Measurements from ENCODE around the gene HMGN3. TPM values are rescaled to one million over a fixed set of nuclear protein-coding genes. Genes with fewer than 3 reads are reported as not detected.

HMGN3 gene
- total and polyA plus RNA-seq, 2 donors (not counting 1 experiment from before 2014, with no cell fraction given): 30.2 to 56.0 TPM

DNA sequence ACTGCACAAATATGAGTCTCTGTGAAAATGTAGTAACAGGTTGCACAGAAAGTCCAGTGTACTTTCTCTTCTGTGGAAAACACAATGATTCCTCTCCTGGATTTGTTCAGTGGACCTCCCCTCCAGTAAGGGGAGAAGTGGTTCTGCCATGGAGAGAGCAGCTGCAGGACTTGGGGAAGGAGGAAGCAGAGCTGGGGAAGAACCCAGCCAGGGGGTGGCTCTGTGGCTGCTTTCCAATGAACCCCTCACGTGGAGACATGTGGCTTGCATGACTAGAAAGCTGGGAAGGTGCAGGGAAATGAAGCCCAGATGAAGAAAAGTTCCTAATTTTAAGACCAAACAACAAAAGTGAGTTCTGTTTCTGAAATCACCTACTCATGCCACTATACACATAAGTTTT, 31.9 kb downstream of the HMGN3 start:
- no peaks in the 10 kb centered on the region for H3K79me2 ChIP-seq (ENCODE audit: control insufficient read depth, insufficient read depth, low read length)
- no peak overlapping the region for H2AFZ ChIP-seq (ENCODE audit: low read length)
- no peaks in the 10 kb centered on the region for H4K20me1 ChIP-seq (ENCODE audit: control insufficient read depth, extremely low read depth, insufficient read depth, low read length)
- no peaks in the 10 kb centered on the region for H3K9me3 ChIP-seq (ENCODE audit: control insufficient read depth, insufficient read depth, low read depth, low read length)
- no peak overlapping the region for H3K27ac ChIP-seq (ENCODE audit: insufficient read depth, low read length)
- DNase-seq (ENCODE audit: low read depth in 2 of 2): no peak
- no peaks in the 10 kb centered on the region for H3K36me3 ChIP-seq (ENCODE audit: control insufficient read depth, insufficient read depth, low read length)
- H3K4me2 ChIP-seq (ENCODE audit: extremely low read depth, insufficient read depth, low read length): no peak overlapping the region
- TF ChIP-seq, protein P1, sequence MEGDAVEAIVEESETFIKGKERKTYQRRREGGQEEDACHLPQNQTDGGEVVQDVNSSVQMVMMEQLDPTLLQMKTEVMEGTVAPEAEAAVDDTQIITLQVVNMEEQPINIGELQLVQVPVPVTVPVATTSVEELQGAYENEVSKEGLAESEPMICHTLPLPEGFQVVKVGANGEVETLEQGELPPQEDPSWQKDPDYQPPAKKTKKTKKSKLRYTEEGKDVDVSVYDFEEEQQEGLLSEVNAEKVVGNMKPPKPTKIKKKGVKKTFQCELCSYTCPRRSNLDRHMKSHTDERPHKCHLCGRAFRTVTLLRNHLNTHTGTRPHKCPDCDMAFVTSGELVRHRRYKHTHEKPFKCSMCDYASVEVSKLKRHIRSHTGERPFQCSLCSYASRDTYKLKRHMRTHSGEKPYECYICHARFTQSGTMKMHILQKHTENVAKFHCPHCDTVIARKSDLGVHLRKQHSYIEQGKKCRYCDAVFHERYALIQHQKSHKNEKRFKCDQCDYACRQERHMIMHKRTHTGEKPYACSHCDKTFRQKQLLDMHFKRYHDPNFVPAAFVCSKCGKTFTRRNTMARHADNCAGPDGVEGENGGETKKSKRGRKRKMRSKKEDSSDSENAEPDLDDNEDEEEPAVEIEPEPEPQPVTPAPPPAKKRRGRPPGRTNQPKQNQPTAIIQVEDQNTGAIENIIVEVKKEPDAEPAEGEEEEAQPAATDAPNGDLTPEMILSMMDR (conservative IDR thresholded peaks at IDR 0.05 in 1 of 2, IDR thresholded peaks at IDR 0.05 in 1 of 2; ENCODE audit: low read depth in 1 of 2, low read length in 2 of 2): no peak
- no peak for TF ChIP-seq EZH2 (IDR thresholded peaks at IDR 0.05; ENCODE audit: low read length, missing control alignments)
- no peak overlapping the region for H3K9ac ChIP-seq (ENCODE audit: insufficient read depth, low read length)
- H3K4me3 ChIP-seq (replicated peaks in 1 of 4; ENCODE audit: control extremely low read depth in 1 of 4, insufficient read depth in 1 of 4, low read depth in 3 of 4, low read length in 4 of 4): no peak overlapping the region
- H3K27me3 ChIP-seq (ENCODE audit: control insufficient read depth, insufficient read depth, low read length): no peaks in the 10 kb centered on the region
- H3K4me1 ChIP-seq (ENCODE audit: control insufficient read depth, extremely low read depth, insufficient read depth, low read length): no peaks in the 10 kb centered on the region

DNA sequence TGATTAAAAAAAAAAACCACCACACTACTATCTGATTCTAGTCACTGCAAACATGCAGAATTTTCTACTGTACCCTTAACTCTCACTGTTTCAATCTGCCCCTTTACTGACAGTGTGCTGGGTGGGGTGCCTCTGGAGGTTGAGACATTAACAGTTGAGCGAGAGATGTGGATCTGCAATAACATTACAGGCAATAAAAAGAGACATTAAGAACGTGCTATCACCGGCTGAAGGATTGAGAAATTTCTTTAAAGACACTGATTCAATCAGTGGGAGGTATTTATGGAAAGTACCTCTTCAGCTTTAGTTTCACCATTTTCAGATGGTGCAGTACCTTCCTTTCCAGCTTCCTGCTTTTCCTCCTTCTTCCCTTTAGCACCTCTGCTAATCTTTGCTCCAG, 32.5 kb downstream of the HMGN3 start:
- Histone ChIP-seq H3K27me3 (ENCODE audit: control insufficient read depth, insufficient read depth, low read length) (no peaks in the 10 kb centered on the region), H3K4me1 (ENCODE audit: control insufficient read depth, extremely low read depth, insufficient read depth, low read length) (no peaks in the 10 kb centered on the region), H3K36me3 (ENCODE audit: control insufficient read depth, insufficient read depth, low read length) (no peaks in the 10 kb centered on the region), H3K27ac (ENCODE audit: insufficient read depth, low read length) (no peak overlapping the region), H3K4me2 (ENCODE audit: extremely low read depth, insufficient read depth, low read length) (no peak overlapping the region), H4K20me1 (ENCODE audit: control insufficient read depth, extremely low read depth, insufficient read depth, low read length) (no peaks in the 10 kb centered on the region), H2AFZ (ENCODE audit: low read length) (no peak overlapping the region), H3K4me3 (replicated peaks in 1 of 4; ENCODE audit: control extremely low read depth in 1 of 4, insufficient read depth in 1 of 4, low read depth in 3 of 4, low read length in 4 of 4) (no peak overlapping the region), H3K9me3 (ENCODE audit: control insufficient read depth, insufficient read depth, low read depth, low read length) (no peaks in the 10 kb centered on the region), H3K79me2 (ENCODE audit: control insufficient read depth, insufficient read depth, low read length) (no peaks in the 10 kb centered on the region), H3K9ac (ENCODE audit: insufficient read depth, low read length) (no peak overlapping the region)
- TF ChIP-seq EZH2 (IDR thresholded peaks at IDR 0.05; ENCODE audit: low read length, missing control alignments): no peak
- TF ChIP-seq, protein P1 (conservative IDR thresholded peaks at IDR 0.05 in 1 of 2, IDR thresholded peaks at IDR 0.05 in 1 of 2; ENCODE audit: low read depth in 1 of 2, low read length in 2 of 2): no peak
- no peak for DNase-seq (ENCODE audit: low read depth in 2 of 2)

DNA sequence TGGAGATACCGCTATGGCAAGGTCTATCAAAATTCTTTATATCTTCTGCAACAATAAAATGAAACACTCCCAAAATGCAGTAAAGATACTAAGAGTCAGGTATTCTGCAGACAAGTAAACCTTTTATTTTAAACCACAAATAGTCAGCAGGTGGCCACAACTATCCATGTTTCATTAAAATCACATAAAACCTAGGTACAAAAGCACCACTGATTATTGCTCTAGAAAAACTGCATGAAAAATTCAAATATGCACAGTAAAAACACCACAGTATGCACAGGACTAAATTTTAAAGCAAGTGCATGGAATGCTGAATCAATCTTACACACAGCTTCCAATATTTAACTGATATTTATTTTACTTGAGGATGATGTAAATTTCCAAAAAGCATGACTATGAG, 33.3 kb downstream of the HMGN3 start:
- DNase-seq (ENCODE audit: low read depth in 2 of 2): no peak
- H3K4me1 ChIP-seq (ENCODE audit: control insufficient read depth, extremely low read depth, insufficient read depth, low read length): no peaks in the 10 kb centered on the region
- H4K20me1 ChIP-seq (ENCODE audit: control insufficient read depth, extremely low read depth, insufficient read depth, low read length): no peaks in the 10 kb centered on the region
- H2AFZ ChIP-seq (ENCODE audit: low read length): no peak overlapping the region
- no peak overlapping the region for H3K9ac ChIP-seq (ENCODE audit: insufficient read depth, low read length)
- H3K79me2 ChIP-seq (ENCODE audit: control insufficient read depth, insufficient read depth, low read length): no peaks in the 10 kb centered on the region
- no peak overlapping the region for H3K4me3 ChIP-seq (replicated peaks in 1 of 4; ENCODE audit: control extremely low read depth in 1 of 4, insufficient read depth in 1 of 4, low read depth in 3 of 4, low read length in 4 of 4)
- no peak overlapping the region for H3K4me2 ChIP-seq (ENCODE audit: extremely low read depth, insufficient read depth, low read length)
- no peak overlapping the region for H3K27ac ChIP-seq (ENCODE audit: insufficient read depth, low read length)
- H3K27me3 ChIP-seq (ENCODE audit: control insufficient read depth, insufficient read depth, low read length): no peaks in the 10 kb centered on the region
- TF ChIP-seq, protein P1 (conservative IDR thresholded peaks at IDR 0.05 in 1 of 2, IDR thresholded peaks at IDR 0.05 in 1 of 2; ENCODE audit: low read depth in 1 of 2, low read length in 2 of 2): no peak
- TF ChIP-seq EZH2 (IDR thresholded peaks at IDR 0.05; ENCODE audit: low read length, missing control alignments): no peak
- H3K9me3 ChIP-seq (ENCODE audit: control insufficient read depth, insufficient read depth, low read depth, low read length): no peaks in the 10 kb centered on the region
- no peaks in the 10 kb centered on the region for H3K36me3 ChIP-seq (ENCODE audit: control insufficient read depth, insufficient read depth, low read length)
